ENCODE data around the gene VEGFC.

VEGFC gene

DNA sequence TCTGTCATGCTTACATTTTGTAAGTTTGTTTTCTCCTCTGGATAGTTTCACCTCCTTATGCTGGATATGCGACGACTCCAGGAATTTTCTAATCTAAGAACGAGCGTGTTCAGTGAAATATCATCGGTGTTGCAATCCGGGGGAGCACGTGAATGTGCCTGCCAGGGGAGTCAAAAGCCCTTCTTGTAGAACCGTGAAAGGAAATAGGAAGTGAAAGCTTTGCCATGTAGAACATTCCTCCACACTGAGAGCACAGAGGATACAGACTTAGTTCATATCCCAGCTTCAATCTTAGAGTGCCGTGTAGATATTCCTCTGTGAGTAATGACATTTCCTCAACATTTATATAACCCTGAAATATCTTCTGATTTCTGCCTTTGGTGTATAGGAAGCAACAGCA is 121.2 kb downstream of the VEGFC start:
- FAIRE-seq = no peak

DNA sequence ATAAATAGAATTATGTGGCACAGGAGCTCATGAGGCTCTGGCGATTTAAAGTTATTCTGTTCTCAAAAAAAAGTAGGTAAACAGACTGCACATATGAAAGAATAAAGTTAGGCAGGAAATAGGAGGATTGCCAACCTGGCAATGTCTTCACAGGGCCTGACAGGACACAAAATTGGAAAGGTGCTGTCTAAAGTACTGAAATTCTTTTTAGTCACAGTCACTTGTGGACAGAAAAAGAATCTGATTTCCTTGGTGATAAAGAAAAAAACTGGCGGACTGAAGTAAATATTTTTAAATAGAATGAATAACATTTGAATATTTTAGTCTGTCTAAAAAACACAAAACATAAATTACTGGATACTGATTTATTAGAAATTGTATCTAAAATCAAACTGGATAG is 124.4 kb downstream of the VEGFC start:
- FAIRE-seq = peak; percentile 33

DNA sequence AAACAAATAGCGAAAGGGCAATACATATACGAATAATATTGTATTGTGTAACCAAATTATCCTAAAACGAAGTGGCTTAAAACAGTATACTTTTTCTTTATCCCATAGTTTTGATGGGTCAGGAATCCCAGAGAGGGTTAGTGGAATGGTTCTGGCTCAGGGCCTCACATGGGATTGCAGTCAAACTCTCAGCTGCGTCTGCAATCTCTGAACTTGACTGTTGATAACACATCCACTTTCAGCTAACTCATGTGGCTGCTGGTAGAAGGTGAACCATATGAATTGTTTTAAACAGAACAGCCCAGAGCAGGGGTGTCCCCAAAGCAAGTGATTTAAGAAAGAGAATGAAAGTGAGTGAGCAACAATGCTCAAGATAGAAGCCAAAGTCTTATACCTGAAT is 127.8 kb downstream of the VEGFC start:
- no peak for FAIRE-seq

DNA sequence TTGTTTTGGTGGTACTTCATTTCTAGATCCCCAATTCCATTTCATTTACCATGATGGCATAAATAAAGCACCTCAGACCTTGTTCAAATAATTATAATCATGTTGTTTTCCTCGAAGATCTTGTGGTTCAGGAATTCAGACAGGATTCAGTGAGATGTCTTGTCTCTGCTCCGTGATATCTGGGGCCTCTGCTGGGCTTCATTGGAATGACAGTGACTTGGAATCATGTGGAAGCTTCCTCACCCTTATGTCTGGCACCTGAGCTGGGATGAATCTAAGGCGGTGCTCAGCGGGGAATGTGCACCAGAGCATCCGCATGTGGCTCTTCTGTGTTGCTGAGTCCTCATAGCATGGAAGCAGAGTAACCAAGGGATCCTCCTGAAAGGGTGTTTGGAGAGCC is 132.2 kb downstream of the VEGFC start:
- FAIRE-seq = no peak

DNA sequence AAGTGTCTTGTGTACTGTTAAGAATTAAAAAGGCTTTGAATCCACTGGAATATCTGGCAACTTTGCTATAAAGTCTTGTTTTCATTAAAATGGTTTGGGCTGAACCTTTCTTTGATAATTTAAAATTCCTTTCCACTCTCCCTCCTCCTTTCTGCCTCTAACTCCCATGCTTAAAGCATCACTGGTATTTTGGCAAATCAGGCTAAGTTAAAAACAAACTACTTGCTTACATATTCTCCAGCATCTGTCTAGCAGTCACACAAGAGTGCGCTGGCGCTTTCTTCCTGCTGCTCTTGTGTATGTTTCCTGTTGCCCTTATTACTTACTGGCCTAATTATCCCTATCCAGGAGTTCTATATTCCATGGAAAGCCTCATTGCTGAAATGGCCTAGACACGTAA is 136.6 kb downstream of the VEGFC start:
- peak; percentile 99 for FAIRE-seq

DNA sequence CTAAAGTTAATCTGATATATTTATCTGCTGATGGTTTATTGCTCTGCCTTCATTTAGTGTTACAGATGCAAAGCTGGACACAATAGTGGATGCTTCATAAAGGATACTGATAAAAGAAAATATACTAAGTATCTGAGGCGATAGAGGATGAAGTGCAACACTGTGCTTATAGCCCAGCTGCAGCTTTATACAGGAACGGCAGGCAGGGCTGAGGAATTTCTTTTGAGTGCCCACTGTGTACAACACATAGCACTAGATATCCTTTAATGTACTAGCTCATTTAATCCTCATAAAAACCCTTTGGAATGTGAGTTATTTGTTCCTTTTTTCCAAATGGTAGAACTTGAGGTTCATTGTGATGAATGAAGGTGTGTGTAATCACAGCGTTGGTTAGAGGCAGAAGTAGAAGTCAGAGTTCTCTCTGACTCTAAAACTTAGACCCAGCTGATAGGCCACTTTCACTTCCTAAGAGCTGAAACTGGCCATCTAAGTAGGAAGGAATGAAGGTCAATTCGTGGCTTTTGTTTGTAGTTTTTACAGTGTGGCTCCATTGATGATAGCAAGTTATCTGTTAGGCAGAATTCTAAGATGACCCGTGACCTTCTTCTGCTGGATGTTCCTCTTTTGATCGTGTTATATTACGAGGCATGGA is 138.0 kb downstream of the VEGFC start:
- no peak for FAIRE-seq

DNA sequence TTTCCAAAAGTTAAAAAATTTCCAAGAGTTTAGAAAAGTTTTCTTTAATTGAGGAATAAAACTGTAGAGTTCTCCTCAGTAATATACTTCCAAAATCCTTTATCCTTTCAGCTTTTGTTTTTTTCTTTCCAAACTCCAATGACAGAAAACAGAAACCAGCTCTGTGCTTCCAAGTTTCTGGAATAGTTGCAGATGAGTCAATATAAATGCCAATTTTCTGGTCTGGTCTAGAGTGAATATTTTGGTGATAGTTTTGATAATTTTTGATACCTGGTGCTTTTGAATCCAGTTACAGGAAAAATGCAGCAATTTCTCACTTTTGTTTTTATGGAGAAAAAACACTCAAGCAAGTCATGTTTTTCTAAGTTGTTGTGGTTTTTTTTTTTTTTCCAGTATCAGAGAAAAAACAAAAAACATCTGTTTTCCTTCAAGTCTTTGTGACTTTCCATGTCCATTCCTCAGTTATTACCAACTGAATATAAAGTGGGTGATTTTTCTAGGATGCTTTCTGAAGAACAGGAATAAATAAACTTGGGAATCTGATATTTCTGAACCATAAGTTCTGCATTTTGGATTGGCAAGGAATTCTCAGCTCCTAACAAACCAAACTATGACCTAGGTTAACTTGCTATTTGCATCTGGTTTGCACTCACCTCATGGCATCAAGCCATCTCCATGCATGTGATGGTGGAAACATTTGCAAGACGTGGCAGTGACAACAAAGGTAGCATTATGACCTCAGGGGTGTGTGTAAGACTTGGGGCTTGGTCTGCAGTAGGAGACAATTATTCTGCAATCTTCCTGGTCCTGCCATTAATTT is 139.1 kb downstream of the VEGFC start:
- peak; percentile 95 for FAIRE-seq

DNA sequence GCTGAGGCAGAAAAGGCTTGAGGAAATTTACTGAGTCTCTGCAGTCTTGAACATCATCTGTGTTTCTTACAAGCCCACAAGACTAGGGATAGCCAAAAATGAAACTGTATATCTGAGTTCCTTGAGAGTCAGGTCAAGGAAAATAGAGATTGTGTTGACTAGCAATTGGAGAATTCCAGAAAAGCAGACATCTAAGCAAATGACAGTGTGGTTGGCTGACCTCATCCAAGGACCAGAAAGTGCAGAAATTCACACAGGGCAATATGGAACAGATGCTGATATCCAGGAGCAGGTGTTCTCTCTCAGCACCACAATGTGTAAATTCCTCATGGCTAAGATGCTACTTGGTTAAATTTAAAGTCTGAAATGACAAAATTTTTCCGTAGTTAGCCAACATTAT is 146.4 kb downstream of the VEGFC start:
- FAIRE-seq = no peak

DNA sequence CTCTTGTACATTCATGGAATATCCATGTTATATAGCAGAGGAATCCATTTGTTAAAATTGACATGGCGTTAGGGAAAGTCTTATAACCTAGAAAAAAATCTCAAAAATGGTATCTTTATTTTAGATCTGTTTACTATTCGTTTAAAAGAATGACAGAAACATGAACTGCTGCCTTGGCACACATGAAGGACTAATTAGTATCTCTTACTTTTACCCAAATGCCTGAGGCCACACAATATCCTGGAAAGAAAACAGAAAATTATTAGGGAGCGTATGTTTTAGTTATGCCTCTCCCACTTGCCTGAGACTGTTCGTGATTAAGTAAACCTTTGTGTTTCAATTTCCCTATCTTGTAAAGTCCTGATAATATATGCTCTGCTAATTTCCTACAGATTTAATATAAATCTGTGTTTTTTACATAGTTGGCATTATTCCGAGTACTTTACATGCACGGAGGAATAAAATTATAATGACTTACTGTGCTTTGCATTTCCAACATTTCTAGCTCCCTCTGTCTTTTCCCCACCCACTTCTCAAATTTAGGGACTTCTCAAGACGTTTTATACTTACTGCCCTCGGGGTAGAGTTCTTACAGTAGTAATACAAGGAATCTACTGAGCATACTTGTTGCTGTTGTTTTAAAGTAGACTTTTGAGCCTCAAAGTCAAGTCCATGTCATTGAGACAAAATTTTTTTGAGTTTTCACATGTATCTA is 147.3 kb downstream of the VEGFC start:
- no peak for FAIRE-seq

DNA sequence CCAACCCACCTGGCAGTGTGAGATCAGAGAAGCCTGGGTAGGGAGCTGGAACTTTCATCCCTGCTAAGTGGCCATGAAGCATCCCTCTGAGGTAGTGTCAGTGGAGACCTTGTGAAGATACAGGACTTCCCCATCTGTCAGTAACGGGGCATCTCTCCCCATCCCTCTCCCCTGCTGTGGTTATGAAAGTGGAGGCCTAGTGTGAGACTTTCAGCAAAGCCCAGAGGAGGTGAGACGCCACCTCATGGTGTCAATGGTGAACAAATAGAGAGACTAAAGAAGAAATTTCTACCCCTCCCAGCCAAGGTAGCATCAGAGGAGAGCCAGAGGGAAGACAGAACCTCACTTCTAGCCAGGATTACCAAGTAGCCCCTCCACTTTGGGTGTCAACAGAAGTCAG is 150.2 kb downstream of the VEGFC start:
- no peak for FAIRE-seq

DNA sequence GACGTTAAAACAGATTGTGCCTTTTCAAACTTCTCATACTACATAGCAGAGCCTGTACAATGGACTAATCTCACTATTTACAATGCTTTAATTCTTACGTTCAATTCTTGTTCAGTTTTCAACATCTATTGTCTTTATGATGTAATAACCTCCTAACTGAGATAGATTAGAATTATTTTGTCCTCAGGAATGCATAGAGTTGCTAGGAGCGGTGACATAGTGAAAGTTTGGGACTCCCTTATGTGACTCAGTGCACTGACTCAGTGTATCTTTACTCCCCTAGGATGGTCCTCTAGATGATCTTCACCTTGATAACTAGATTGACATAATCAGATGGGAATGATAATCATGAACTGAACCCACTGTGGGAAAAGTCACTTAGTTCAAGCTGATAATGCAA is 151.5 kb downstream of the VEGFC start:
- FAIRE-seq = no peak

DNA sequence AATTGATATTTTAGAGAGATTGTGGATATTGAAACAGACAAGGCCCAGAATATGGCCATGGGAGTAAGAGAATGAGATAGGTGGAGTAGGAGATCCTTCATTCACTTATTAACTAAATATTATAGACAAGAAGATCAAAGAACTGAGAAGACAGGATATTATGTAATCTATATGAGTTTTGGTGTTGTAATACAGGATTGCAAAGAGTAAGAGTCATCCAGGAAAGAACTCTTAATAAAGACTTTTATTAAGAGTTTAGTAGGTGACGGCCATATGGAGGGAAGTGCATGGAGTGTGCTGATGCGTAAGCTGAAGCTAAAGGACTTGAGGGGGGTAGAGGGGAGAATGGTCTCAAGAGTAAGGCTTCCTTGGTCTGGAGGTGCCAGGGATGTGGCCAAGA is 153.7 kb downstream of the VEGFC start:
- FAIRE-seq = no peak

DNA sequence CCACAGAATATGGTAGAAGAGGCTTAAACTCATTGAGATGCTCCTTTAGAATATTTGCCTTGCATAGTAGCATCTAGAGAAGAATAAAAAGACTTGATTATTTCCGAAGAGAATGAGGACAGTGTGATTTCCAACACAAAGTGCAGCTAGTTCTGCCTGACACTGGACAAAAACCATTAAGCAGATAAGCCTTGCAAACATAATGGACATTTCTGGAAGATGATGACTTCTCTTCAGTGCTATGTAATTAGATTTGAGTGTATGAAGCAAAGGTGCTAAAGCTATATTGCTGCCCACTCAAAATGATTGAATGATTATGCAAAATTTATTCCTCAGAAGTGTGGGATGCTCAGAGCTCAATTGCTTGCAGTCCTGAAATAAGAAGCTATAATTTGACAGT is 156.4 kb downstream of the VEGFC start:
- no peak for FAIRE-seq

DNA sequence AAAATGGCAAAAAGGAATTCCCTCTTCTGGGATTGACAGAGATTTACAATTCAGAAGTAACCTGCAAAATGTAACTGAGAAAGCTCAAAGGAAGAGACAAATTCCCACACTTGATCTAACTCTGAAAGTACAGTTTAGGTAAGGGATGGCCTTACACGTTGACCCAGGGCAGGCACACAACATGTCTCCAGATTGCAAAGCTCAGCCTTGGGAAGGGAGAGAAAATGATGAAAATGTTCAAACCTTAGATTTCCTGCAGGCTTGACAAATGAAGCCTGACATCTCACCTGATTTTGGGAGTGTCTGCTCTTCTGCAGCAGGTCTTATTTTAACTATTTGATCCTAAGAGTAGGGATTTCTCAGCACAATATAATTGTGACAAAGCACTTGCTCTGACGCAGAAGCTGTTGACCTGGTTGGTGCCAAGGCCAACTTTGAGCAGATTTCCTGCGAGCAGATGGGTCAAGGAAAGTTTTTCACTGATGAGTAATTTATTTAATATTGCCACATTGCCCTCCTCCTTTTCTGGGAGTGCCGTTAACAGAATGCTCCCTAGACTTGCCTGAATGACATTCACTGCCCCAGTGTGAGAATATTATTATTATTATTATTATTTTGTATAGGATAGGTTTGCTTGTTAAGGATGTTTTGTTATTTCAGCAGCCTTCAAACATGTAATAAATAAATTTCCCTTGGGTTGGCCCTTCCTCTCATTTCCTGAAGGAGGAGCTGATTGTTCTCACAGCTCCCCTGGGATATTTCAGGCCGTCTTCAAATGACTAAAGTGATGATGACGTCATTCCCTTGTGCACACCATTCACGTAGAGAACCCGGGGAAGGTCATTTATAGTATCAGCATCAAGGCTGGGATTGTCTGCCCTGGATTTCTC is 157.1 kb downstream of the VEGFC start:
- no peak for FAIRE-seq

Data from endometrium (tissue), 2 donors.